Fibroblast of lung (primary cell): ENCODE data around the gene DLG2. TPM values are rescaled to one million over a fixed set of nuclear protein-coding genes. Genes with fewer than 3 reads are reported as not detected.

Source experiments
- DNase-seq, 2 donors: peaks; one replicate each; pipeline versions ENCODE4 v3.0.0 to v3.0.0-alpha.2; 2010; ENCODE audit warnings: low read depth in 2 of 2
- H2AFZ ChIP-seq: 2 replicates; pipeline ENCODE4 v1.5.1; 2012; ENCODE audit warnings: low read length, control low read depth, inconsistent platforms
- H3K27ac ChIP-seq: 2 replicates; pipeline ENCODE4 v1.5.1; 2011; ENCODE audit warnings: low read length, control low read depth; ENCODE audit not compliant: insufficient read depth
- H3K27me3 ChIP-seq: 2 replicates; pipeline ENCODE4 v1.5.1; 2011; ENCODE audit warnings: mild to moderate bottlenecking, low read length; ENCODE audit not compliant: control insufficient read depth, insufficient read depth
- H3K36me3 ChIP-seq: 2 replicates; pipeline ENCODE4 v1.5.1; 2011; ENCODE audit warnings: low read length; ENCODE audit not compliant: control insufficient read depth, insufficient read depth
- H3K4me1 ChIP-seq: 2 replicates; pipeline ENCODE4 v1.5.1; 2011; ENCODE audit warnings: low read length; ENCODE audit not compliant: control insufficient read depth, insufficient read depth; ENCODE audit errors: extremely low read depth
- H3K4me2 ChIP-seq: 2 replicates; pipeline ENCODE4 v1.5.1; 2011; ENCODE audit warnings: low read length, control low read depth; ENCODE audit not compliant: insufficient read depth; ENCODE audit errors: extremely low read depth
- H3K4me3 ChIP-seq, 4 experiments: fragments of 200-600 bp in 1 of 4; sonication (generic) in 1 of 4; replicated peaks in 1 of 4; 2 replicates each; pipeline ENCODE4 v1.5.1; 2011 to 2016; ENCODE audit warnings: low read length in 4 of 4, low read depth in 3 of 4, mild to moderate bottlenecking in 3 of 4, control low read depth in 2 of 4, inconsistent platforms in 1 of 4, mixed read lengths in 1 of 4; ENCODE audit not compliant: insufficient read depth in 1 of 4; ENCODE audit errors: control extremely low read depth in 1 of 4
- H3K79me2 ChIP-seq: 2 replicates; pipeline ENCODE4 v1.5.1; 2012; ENCODE audit warnings: mild to moderate bottlenecking, low read length, inconsistent platforms; ENCODE audit not compliant: control insufficient read depth, insufficient read depth
- H3K9ac ChIP-seq: 2 replicates; pipeline ENCODE4 v1.5.1; 2011; ENCODE audit warnings: mild to moderate bottlenecking, low read length, control low read depth; ENCODE audit not compliant: insufficient read depth
- H3K9me3 ChIP-seq: 2 replicates; pipeline ENCODE4 v1.5.1; 2012; ENCODE audit warnings: low read depth, low read length; ENCODE audit not compliant: control insufficient read depth, insufficient read depth
- H4K20me1 ChIP-seq: 2 replicates; pipeline ENCODE4 v1.5.1; 2011; ENCODE audit warnings: low read length; ENCODE audit not compliant: control insufficient read depth, insufficient read depth; ENCODE audit errors: extremely low read depth
- EZH2 ChIP-seq: IDR thresholded peaks from 2 replicates; pipeline ENCODE4 v1.5.1; 2012; ENCODE audit warnings: low read length, control low read depth, mild to moderate bottlenecking; ENCODE audit errors: missing control alignments
- polyA plus RNA-seq, 2 donors: library from polyadenylated mRNA; depleted of rRNA in 1 of 2; stranded (reverse) in 1 of 2; unstranded in 1 of 2; fragments of >200 nt; gene quantifications; 2 replicates each; pipeline ENCODE4 v1.2.1, GENCODE V29; 2011 to 2012; ENCODE audit warnings: missing spikeins in 1 of 2
- total RNA-seq: library from RNA; depleted of rRNA; stranded (reverse); fragments of >200 nt; gene quantifications from 2 replicates; pipeline ENCODE4 v1.2.1, GENCODE V29; 2014
- TF ChIP-seq, protein P1 (sequence below), 2 donors: IDR thresholded peaks in 1 of 2; conservative IDR thresholded peaks in 1 of 2; 1 replicate in 1 of 2; 2 replicates in 1 of 2; pipeline ENCODE4 v1.5.1; 2011 to 2012; ENCODE audit warnings: low read length in 2 of 2, control low read depth in 1 of 2, inconsistent platforms in 1 of 2, low read depth in 1 of 2, mild to moderate bottlenecking in 1 of 2

DLG2 gene
- total and polyA plus RNA-seq, 2 donors (not counting 1 experiment from before 2014, with no cell fraction given) = 0.77 to 2.3 TPM

- no peak overlapping the region for H3K4me2 ChIP-seq
- no peaks in the 10 kb centered on the region for H3K79me2 ChIP-seq
- H2AFZ ChIP-seq = no peak overlapping the region
- H3K9me3 ChIP-seq = no peaks in the 10 kb centered on the region
- H3K4me1 ChIP-seq = no peaks in the 10 kb centered on the region
- no peaks in the 10 kb centered on the region for H3K36me3 ChIP-seq
- no peak overlapping the region for H3K4me3 ChIP-seq
- H3K9ac ChIP-seq = no peak overlapping the region
- DNase-seq = no peak
- no peaks in the 10 kb centered on the region for H4K20me1 ChIP-seq
- no peak overlapping the region for H3K27ac ChIP-seq
- TF ChIP-seq EZH2 = no peak
- TF ChIP-seq, protein P1, sequence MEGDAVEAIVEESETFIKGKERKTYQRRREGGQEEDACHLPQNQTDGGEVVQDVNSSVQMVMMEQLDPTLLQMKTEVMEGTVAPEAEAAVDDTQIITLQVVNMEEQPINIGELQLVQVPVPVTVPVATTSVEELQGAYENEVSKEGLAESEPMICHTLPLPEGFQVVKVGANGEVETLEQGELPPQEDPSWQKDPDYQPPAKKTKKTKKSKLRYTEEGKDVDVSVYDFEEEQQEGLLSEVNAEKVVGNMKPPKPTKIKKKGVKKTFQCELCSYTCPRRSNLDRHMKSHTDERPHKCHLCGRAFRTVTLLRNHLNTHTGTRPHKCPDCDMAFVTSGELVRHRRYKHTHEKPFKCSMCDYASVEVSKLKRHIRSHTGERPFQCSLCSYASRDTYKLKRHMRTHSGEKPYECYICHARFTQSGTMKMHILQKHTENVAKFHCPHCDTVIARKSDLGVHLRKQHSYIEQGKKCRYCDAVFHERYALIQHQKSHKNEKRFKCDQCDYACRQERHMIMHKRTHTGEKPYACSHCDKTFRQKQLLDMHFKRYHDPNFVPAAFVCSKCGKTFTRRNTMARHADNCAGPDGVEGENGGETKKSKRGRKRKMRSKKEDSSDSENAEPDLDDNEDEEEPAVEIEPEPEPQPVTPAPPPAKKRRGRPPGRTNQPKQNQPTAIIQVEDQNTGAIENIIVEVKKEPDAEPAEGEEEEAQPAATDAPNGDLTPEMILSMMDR (conservative IDR thresholded peaks at IDR 0.05 in 1 of 2, IDR thresholded peaks at IDR 0.05 in 1 of 2; ENCODE audit: low read depth in 1 of 2, low read length in 2 of 2) = no peak
- no peaks in the 10 kb centered on the region for H3K27me3 ChIP-seq
Observed at GRCh38 chr11:84642500-84642899, 984.6 kb downstream of the DLG2 start.

DNA sequence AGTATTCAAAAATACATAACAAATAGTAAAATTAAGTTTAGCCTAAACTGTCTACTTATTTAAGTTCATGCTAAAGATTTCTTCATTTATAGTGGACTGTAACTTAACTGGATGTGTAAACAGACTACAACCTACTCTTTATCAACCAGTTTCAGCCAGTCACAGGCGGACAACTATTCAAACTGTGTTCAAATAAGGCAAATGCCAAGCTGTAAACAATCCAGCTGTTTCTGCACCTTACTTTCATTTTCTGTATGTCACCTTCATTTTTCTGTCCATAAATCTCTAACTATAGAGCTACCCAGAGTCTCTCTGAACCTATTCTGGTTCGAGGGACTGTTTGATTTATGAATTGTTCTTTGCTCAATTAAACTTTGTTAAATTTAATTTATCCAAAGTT lies 992.8 kb downstream of the DLG2 start:
- no peaks in the 10 kb centered on the region for H3K79me2 ChIP-seq
- no peak overlapping the region for H2AFZ ChIP-seq
- H3K9me3 ChIP-seq = no peaks in the 10 kb centered on the region
- H4K20me1 ChIP-seq = no peaks in the 10 kb centered on the region
- no peaks in the 10 kb centered on the region for H3K4me1 ChIP-seq
- H3K27ac ChIP-seq = no peak overlapping the region
- TF ChIP-seq, protein P1 (conservative IDR thresholded peaks at IDR 0.05 in 1 of 2, IDR thresholded peaks at IDR 0.05 in 1 of 2; ENCODE audit: low read depth in 1 of 2, low read length in 2 of 2) = no peak
- TF ChIP-seq EZH2 = no peak
- no peak overlapping the region for H3K4me3 ChIP-seq
- H3K9ac ChIP-seq = no peak overlapping the region
- DNase-seq = no peak
- H3K27me3 ChIP-seq = no peaks in the 10 kb centered on the region
- no peaks in the 10 kb centered on the region for H3K36me3 ChIP-seq
- no peak overlapping the region for H3K4me2 ChIP-seq

DNA sequence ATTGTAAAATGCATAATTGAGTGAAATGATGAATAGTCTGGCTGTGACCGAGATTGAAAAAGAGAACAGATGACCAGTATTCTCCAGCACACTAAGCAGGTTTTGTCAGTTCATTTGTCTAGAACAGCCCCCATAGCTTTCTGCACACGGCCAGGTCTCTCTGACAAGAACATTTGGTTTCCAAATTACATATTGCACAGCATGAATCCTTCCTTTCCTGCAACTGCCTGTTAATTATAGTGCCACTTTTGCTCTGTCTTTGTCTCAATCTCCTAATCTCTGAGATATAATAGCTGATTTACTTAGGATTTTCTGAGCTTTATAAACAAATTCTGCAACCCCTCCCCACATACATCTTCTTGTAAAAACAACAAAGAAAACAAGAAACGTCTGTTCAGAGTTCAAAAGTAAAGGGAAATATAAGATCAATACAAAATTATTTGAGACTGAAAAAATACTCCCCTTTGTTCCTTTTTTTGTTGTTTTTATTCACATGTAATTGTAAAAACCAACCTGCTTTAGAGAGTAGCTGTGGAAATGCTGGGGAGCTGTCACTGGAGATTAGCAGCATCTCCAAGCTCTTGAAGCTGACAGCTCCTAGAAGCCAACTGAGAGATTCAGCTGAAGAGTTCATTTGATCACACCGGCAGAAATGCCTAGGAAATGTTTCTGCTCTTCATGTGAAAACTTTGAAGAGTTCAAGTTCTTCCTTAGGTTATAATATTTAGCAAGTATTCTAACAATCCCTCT lies 998.1 kb downstream of the DLG2 start:
- no peak for DNase-seq
- TF ChIP-seq, protein P1 (conservative IDR thresholded peaks at IDR 0.05 in 1 of 2, IDR thresholded peaks at IDR 0.05 in 1 of 2; ENCODE audit: low read depth in 1 of 2, low read length in 2 of 2) = no peak
- TF ChIP-seq EZH2 = no peak

More for the DNA sequence above, 998.1 kb downstream of the DLG2 start:
- Histone ChIP-seq H3K4me2 (no peak overlapping the region), H3K4me3 (no peak overlapping the region), H2AFZ (no peak overlapping the region), H3K27ac (no peak overlapping the region), H3K79me2 (no peaks in the 10 kb centered on the region), H3K27me3 (no peaks in the 10 kb centered on the region), H4K20me1 (no peaks in the 10 kb centered on the region), H3K9ac (no peak overlapping the region), H3K36me3 (no peaks in the 10 kb centered on the region), H3K9me3 (no peaks in the 10 kb centered on the region), H3K4me1 (no peaks in the 10 kb centered on the region)
